ENCODE measurements around the gene SPTA1. TPM values are rescaled to one million over a fixed set of nuclear protein-coding genes. Genes with fewer than 3 reads are reported as not detected.

The SPTA1 gene
- total RNA-seq, 1 experiment from 2014 or later, result 0.11 TPM

- Mint-ChIP-seq H3K4me1 (no peaks in the 10 kb centered on the region), H3K27ac (no peak overlapping the region), H3K4me3 (no peak overlapping the region), H3K36me3 (no peaks in the 10 kb centered on the region), H3K27me3 (ENCODE audit: low read depth) (0 out of 2 replicates have a peak, but pooled peaks cover 2% of the 10 kb centered on the region), H3K9me3 (peaks cover 9% of the 10 kb centered on the region)
- no peak for ATAC-seq
- ChIA-PET POLR2A (no interaction called here), CTCF (no interaction called here)
- DNase-seq (ENCODE audit: low spot score), result no peak
- TF ChIP-seq TEAD1 (CRISPR knock-in tag; IDR thresholded peaks at IDR 0.05) (no peak), JUN (CRISPR knock-in tag; IDR thresholded peaks at IDR 0.05) (no peak), ZNF317 (CRISPR knock-in tag; IDR thresholded peaks at IDR 0.05; ENCODE audit: borderline replicate concordance, low read depth) (no peak), AFF4 (CRISPR knock-in tag; IDR thresholded peaks at IDR 0.05; ENCODE audit: borderline replicate concordance) (no peak), NFE2L1 (CRISPR knock-in tag; IDR thresholded peaks at IDR 0.05) (no peak), ZNF396 (CRISPR knock-in tag; IDR thresholded peaks at IDR 0.05; ENCODE audit: borderline replicate concordance) (no peak), ZNF219 (CRISPR knock-in tag; IDR thresholded peaks at IDR 0.05; ENCODE audit: borderline replicate concordance) (no peak)
- TF ChIP-seq, protein P1, sequence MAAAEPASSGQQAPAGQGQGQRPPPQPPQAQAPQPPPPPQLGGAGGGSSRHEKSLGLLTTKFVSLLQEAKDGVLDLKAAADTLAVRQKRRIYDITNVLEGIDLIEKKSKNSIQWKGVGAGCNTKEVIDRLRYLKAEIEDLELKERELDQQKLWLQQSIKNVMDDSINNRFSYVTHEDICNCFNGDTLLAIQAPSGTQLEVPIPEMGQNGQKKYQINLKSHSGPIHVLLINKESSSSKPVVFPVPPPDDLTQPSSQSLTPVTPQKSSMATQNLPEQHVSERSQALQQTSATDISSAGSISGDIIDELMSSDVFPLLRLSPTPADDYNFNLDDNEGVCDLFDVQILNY (CRISPR knock-in tag; IDR thresholded peaks at IDR 0.05), result no peak
- TF ChIP-seq, protein P2, sequence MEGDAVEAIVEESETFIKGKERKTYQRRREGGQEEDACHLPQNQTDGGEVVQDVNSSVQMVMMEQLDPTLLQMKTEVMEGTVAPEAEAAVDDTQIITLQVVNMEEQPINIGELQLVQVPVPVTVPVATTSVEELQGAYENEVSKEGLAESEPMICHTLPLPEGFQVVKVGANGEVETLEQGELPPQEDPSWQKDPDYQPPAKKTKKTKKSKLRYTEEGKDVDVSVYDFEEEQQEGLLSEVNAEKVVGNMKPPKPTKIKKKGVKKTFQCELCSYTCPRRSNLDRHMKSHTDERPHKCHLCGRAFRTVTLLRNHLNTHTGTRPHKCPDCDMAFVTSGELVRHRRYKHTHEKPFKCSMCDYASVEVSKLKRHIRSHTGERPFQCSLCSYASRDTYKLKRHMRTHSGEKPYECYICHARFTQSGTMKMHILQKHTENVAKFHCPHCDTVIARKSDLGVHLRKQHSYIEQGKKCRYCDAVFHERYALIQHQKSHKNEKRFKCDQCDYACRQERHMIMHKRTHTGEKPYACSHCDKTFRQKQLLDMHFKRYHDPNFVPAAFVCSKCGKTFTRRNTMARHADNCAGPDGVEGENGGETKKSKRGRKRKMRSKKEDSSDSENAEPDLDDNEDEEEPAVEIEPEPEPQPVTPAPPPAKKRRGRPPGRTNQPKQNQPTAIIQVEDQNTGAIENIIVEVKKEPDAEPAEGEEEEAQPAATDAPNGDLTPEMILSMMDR (IDR thresholded peaks at IDR 0.05), result no peak
Observed at GRCh38 chr1:158692356-158692755, 5.8 kb upstream of the SPTA1 start.

- H3K27me3 Mint-ChIP-seq (ENCODE audit: low read depth), result 0 out of 2 replicates have a peak, but pooled peaks cover 2% of the 10 kb centered on the region
- no peak overlapping the region for H3K27ac Mint-ChIP-seq
- H3K4me3 Mint-ChIP-seq, result no peak overlapping the region
- peaks cover 9% of the 10 kb centered on the region for H3K9me3 Mint-ChIP-seq
- POLR2A ChIA-PET, result no interaction called here
- ATAC-seq (no peak), DNase-seq (ENCODE audit: low spot score) (no peak)
- CTCF ChIA-PET, result no interaction called here
- H3K4me1 Mint-ChIP-seq, result no peaks in the 10 kb centered on the region
- no peaks in the 10 kb centered on the region for H3K36me3 Mint-ChIP-seq
- TF ChIP-seq CDX4 (CRISPR knock-in tag; IDR thresholded peaks at IDR 0.05; ENCODE audit: borderline replicate concordance) (no peak), ZNF232 (CRISPR knock-in tag; IDR thresholded peaks at IDR 0.05) (no peak), IRF1 (CRISPR knock-in tag; IDR thresholded peaks at IDR 0.05) (no peak), NR3C1 (CRISPR knock-in tag; conservative IDR thresholded peaks at IDR 0.05; ENCODE audit: low read depth) (no peak), ATF1 (CRISPR knock-in tag; IDR thresholded peaks at IDR 0.05) (no peak), ARID4B (CRISPR knock-in tag; IDR thresholded peaks at IDR 0.05; ENCODE audit: borderline replicate concordance) (no peak), ZNF263 (CRISPR knock-in tag; IDR thresholded peaks at IDR 0.05; ENCODE audit: low read depth) (no peak), TEAD4 (CRISPR knock-in tag; IDR thresholded peaks at IDR 0.05) (no peak), MYBL2 (CRISPR knock-in tag; IDR thresholded peaks at IDR 0.05) (no peak), NR1H2 (CRISPR knock-in tag; IDR thresholded peaks at IDR 0.05) (no peak)
- TF ChIP-seq, protein P1 (CRISPR knock-in tag; IDR thresholded peaks at IDR 0.05), result no peak
- TF ChIP-seq, protein P3, sequence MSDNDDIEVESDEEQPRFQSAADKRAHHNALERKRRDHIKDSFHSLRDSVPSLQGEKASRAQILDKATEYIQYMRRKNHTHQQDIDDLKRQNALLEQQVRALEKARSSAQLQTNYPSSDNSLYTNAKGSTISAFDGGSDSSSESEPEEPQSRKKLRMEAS (CRISPR knock-in tag; IDR thresholded peaks at IDR 0.05), result no peak
Observed at GRCh38 chr1:158691907-158692306, 5.4 kb upstream of the SPTA1 start.
